ENCODE data around the gene CADPS2. TPM values are rescaled to one million over a fixed set of nuclear protein-coding genes. Genes with fewer than 3 reads are reported as not detected.

Gene CADPS2
- polyA plus RNA-seq, 3 donors, result not detected

DNA sequence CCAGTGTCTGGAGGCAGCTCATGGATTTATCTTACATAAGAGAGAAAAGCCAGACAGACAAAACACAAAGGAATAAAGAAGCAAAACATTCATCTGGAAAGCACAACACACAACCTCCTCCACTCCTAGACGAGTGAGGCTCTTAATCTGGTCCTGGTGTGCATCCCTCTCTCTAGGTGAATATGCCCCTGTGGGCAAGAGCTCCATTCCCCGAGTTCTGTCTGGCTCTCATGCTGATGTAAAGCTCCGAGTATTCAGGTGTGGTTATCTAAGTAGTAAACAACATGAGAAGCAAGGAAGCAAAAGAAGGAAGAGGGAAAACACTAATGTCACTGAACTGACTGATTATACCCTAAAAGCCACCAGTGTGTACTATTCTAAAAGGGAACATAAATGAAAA, 533.8 kb downstream of the CADPS2 start:
- H3K36me3 Mint-ChIP-seq, result no peaks in the 10 kb centered on the region
- Histone ChIP-seq H3K36me3 (replicated peaks in 1 of 2; ENCODE audit: control insufficient read depth in 1 of 2, insufficient read depth in 2 of 2, low read length in 2 of 2) (no peaks in the 10 kb centered on the region), H3K79me2 (ENCODE audit: insufficient read depth, low read length) (no peaks in the 10 kb centered on the region), H3K4me3 (replicated peaks in 1 of 3; ENCODE audit: low read depth in 2 of 3, low read length in 3 of 3) (no peak overlapping the region), H3K9ac (ENCODE audit: insufficient read depth, low read length, poor library complexity, severe bottlenecking) (no peak overlapping the region), H3K27me3 (ENCODE audit: control insufficient read depth in 2 of 2, insufficient read depth in 2 of 2, low read length in 2 of 2) (no peaks in the 10 kb centered on the region), H3K9me3 (replicated peaks in 1 of 2; ENCODE audit: control insufficient read depth in 1 of 2, insufficient read depth in 1 of 2, low read length in 2 of 2) (no peaks in the 10 kb centered on the region), H4K20me1 (ENCODE audit: insufficient read depth, low read length) (no peaks in the 10 kb centered on the region), H2AFZ (ENCODE audit: insufficient read depth, low read depth, low read length, poor library complexity, severe bottlenecking) (no peak overlapping the region), H3K4me1 (ENCODE audit: control insufficient read depth in 1 of 2, insufficient read depth in 2 of 2, low read length in 2 of 2) (no peaks in the 10 kb centered on the region), H3K4me2 (replicated peaks; ENCODE audit: extremely low read depth, low read length, poor library complexity, severe bottlenecking) (no peak overlapping the region), H3K27ac (ENCODE audit: low read depth in 1 of 2, low read length in 2 of 2) (no peak overlapping the region)
- intact Hi-C loops (cut with micrococcal nuclease), result no loop called here
- H3K4me1 Mint-ChIP-seq, result no peaks in the 10 kb centered on the region
- 40% methylated on average over 1 of the region's 3 CpGs for WGBS (ENCODE audit: insufficient coverage)
- H3K27me3 Mint-ChIP-seq (ENCODE audit: low read depth in 3 of 3), result no peaks in the 10 kb centered on the region
- no peak for DNase-seq
- no peak overlapping the region for H3K27ac Mint-ChIP-seq
- H3K4me3 Mint-ChIP-seq, result no peak overlapping the region
- TF ChIP-seq, protein P1, sequence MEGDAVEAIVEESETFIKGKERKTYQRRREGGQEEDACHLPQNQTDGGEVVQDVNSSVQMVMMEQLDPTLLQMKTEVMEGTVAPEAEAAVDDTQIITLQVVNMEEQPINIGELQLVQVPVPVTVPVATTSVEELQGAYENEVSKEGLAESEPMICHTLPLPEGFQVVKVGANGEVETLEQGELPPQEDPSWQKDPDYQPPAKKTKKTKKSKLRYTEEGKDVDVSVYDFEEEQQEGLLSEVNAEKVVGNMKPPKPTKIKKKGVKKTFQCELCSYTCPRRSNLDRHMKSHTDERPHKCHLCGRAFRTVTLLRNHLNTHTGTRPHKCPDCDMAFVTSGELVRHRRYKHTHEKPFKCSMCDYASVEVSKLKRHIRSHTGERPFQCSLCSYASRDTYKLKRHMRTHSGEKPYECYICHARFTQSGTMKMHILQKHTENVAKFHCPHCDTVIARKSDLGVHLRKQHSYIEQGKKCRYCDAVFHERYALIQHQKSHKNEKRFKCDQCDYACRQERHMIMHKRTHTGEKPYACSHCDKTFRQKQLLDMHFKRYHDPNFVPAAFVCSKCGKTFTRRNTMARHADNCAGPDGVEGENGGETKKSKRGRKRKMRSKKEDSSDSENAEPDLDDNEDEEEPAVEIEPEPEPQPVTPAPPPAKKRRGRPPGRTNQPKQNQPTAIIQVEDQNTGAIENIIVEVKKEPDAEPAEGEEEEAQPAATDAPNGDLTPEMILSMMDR (IDR thresholded peaks at IDR 0.05), result no peak
- H3K9me3 Mint-ChIP-seq, result peaks cover 0 to 2% (median 0%) of the 10 kb centered on the region in 7 donors

DNA sequence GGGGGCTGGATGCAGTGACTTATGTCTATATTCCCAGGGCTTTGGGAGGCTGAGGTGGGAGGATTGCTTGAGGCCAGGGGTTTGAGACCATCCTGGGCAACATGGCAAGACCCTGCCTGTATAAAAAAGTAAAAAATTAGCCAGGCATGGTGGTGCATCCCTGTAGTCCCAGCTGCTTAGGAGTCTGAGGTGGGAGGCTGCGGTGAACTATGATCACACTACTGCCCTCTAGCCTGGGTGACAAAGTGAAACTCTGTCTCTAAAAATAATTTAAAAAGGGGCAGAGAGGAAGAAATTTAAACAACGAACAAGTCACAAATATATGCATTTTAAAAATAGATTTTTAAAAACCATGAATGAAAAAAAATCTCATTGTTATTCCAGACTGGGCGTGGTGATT, 535.6 kb downstream of the CADPS2 start:
- 100% methylated on average over 1 of the region's 3 CpGs for WGBS (ENCODE audit: insufficient coverage)
- H3K36me3 Mint-ChIP-seq, result no peaks in the 10 kb centered on the region
- H2AFZ ChIP-seq (ENCODE audit: insufficient read depth, low read depth, low read length, poor library complexity, severe bottlenecking), result no peak overlapping the region
- intact Hi-C loops (cut with micrococcal nuclease), result no loop called here
- H3K4me3 ChIP-seq (replicated peaks in 1 of 3; ENCODE audit: low read depth in 2 of 3, low read length in 3 of 3), result no peak overlapping the region
- H3K4me1 Mint-ChIP-seq, result no peaks in the 10 kb centered on the region
- no peak overlapping the region for H3K27ac ChIP-seq (ENCODE audit: low read depth in 1 of 2, low read length in 2 of 2)
- DNase-seq, result no peak
- no peak overlapping the region for H3K9ac ChIP-seq (ENCODE audit: insufficient read depth, low read length, poor library complexity, severe bottlenecking)
- no peaks in the 10 kb centered on the region for H3K9me3 Mint-ChIP-seq
- TF ChIP-seq, protein P1 (IDR thresholded peaks at IDR 0.05), result no peak
- no peak overlapping the region for H3K4me3 Mint-ChIP-seq
- no peaks in the 10 kb centered on the region for H3K4me1 ChIP-seq (ENCODE audit: control insufficient read depth in 1 of 2, insufficient read depth in 2 of 2, low read length in 2 of 2)
- no peak overlapping the region for H3K4me2 ChIP-seq (replicated peaks; ENCODE audit: extremely low read depth, low read length, poor library complexity, severe bottlenecking)
- no peaks in the 10 kb centered on the region for H3K36me3 ChIP-seq (replicated peaks in 1 of 2; ENCODE audit: control insufficient read depth in 1 of 2, insufficient read depth in 2 of 2, low read length in 2 of 2)
- H3K9me3 ChIP-seq (replicated peaks in 1 of 2; ENCODE audit: control insufficient read depth in 1 of 2, insufficient read depth in 1 of 2, low read length in 2 of 2), result no peaks in the 10 kb centered on the region
- H3K27me3 Mint-ChIP-seq (ENCODE audit: low read depth in 3 of 3), result no peaks in the 10 kb centered on the region
- no peaks in the 10 kb centered on the region for H4K20me1 ChIP-seq (ENCODE audit: insufficient read depth, low read length)
- H3K27ac Mint-ChIP-seq, result no peak overlapping the region
- H3K27me3 ChIP-seq (ENCODE audit: control insufficient read depth in 2 of 2, insufficient read depth in 2 of 2, low read length in 2 of 2), result no peaks in the 10 kb centered on the region
- H3K79me2 ChIP-seq (ENCODE audit: insufficient read depth, low read length), result no peaks in the 10 kb centered on the region

Data from CD14-positive monocyte (primary cell).